Measurements from ENCODE around the gene TLE1. TPM values are rescaled to one million over a fixed set of nuclear protein-coding genes. Genes with fewer than 3 reads are reported as not detected.

Gene TLE1
- total RNA-seq, 2 donors from 2014 or later: 43.8 to 54.8 TPM

DNA sequence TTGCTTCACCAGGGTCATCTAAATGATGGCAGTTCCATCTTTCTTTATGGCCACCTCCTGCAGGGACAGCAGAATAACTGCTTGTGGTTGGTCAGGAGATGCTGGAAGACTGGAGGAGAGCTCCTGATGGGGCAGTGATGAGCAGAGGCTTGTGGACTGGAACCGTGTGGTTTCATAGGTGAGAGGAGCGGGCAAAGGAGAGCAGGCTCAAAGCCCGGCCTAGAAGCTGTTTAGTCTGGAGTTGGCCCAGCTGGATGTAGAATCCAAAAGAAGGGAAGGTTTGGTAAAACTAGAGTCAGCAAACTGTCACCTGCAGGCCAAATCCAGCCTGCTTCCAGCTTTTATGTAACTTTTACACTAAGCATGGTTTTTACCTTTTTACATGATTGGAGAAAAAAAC is 32.9 kb upstream of the TLE1 start:
- Histone ChIP-seq H3K4me3 (no peak overlapping the region), H3K27me3 (no peaks in the 10 kb centered on the region), H3K9me3 (no peaks in the 10 kb centered on the region), H3K27ac (no peak overlapping the region), H3K36me3 (no peaks in the 10 kb centered on the region), H3K4me1 (no peaks in the 10 kb centered on the region), H3K9ac (ENCODE audit: low read depth in 2 of 2, low read length in 2 of 2) (no peak overlapping the region)
- DNase-seq: no peak
- no peak for TF ChIP-seq CTCF (IDR thresholded peaks at IDR 0.05)
- intact Hi-C loops (cut with DNase I): no loop called here

- Histone ChIP-seq H3K9ac (ENCODE audit: low read depth in 2 of 2, low read length in 2 of 2) (no peak overlapping the region), H3K4me1 (no peaks in the 10 kb centered on the region), H3K36me3 (no peaks in the 10 kb centered on the region), H3K4me3 (no peak overlapping the region), H3K9me3 (no peaks in the 10 kb centered on the region), H3K27me3 (no peaks in the 10 kb centered on the region), H3K27ac (no peak overlapping the region)
- intact Hi-C loops (cut with DNase I): no loop called here
- DNase-seq: no peak
- TF ChIP-seq CTCF (IDR thresholded peaks at IDR 0.05): no peak
Measured at GRCh38 chr9:81720450-81721086, 31.2 kb upstream of the TLE1 start.

GRCh38 chr9:81719972-81720371 is 30.6 kb upstream of the TLE1 start:
- no peak for DNase-seq
- no peak for TF ChIP-seq CTCF (IDR thresholded peaks at IDR 0.05)
- Histone ChIP-seq H3K4me3 (no peak overlapping the region), H3K36me3 (no peaks in the 10 kb centered on the region), H3K9ac (ENCODE audit: low read depth in 2 of 2, low read length in 2 of 2) (no peak overlapping the region), H3K27me3 (no peaks in the 10 kb centered on the region), H3K27ac (no peak overlapping the region), H3K4me1 (no peaks in the 10 kb centered on the region), H3K9me3 (no peaks in the 10 kb centered on the region)
- intact Hi-C loops (cut with DNase I): no loop called here

DNA sequence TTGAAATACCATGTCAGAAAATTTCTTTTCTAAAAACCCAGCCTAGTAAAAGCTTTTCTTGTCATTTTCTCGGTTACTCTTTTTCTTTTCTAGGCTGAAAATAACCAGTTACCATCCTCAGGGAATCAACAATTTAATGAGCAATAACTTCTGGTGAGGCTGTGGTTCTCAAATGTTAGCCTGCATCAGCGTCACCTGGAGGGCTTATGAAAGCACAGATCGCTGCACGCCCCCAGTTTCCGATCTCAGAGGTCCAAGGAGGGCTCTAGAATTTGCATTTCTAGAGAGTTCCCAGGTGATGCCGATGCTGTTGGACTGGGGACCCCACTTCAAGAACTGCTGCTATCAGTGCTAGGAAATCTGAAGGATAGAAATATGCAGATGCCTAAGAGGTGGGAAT is 28.9 kb upstream of the TLE1 start:
- Histone ChIP-seq H3K9me3 (no peaks in the 10 kb centered on the region), H3K4me3 (no peak overlapping the region), H3K27me3 (no peaks in the 10 kb centered on the region), H3K27ac (no peak overlapping the region), H3K9ac (ENCODE audit: low read depth in 2 of 2, low read length in 2 of 2) (no peak overlapping the region), H3K36me3 (no peaks in the 10 kb centered on the region), H3K4me1 (no peaks in the 10 kb centered on the region)
- TF ChIP-seq CTCF (IDR thresholded peaks at IDR 0.05): no peak
- no peak for DNase-seq
- intact Hi-C loops (cut with DNase I): no loop called here

- intact Hi-C loops (cut with DNase I): no loop called here
- H3K4me1 ChIP-seq: no peaks in the 10 kb centered on the region
- no peak overlapping the region for H3K9ac ChIP-seq (ENCODE audit: low read depth in 2 of 2, low read length in 2 of 2)
- H3K36me3 ChIP-seq: no peaks in the 10 kb centered on the region
- no peaks in the 10 kb centered on the region for H3K9me3 ChIP-seq
- TF ChIP-seq CTCF (IDR thresholded peaks at IDR 0.05): no peak
- no peak overlapping the region for H3K27ac ChIP-seq
- DNase-seq: peak; percentile 29
- no peaks in the 10 kb centered on the region for H3K27me3 ChIP-seq
- H3K4me3 ChIP-seq: no peak overlapping the region
Measured at GRCh38 chr9:81717747-81718077, 28.4 kb upstream of the TLE1 start.

Measured in colonic mucosa (tissue), 4 donors.